Measurements from ENCODE around the gene CHAF1B. TPM values are rescaled to one million over a fixed set of nuclear protein-coding genes. Genes with fewer than 3 reads are reported as not detected.

Gene CHAF1B
- total and polyA plus RNA-seq, 3 donors from 2014 or later = 5.2 to 6.5 (median 6.2) TPM

DNA sequence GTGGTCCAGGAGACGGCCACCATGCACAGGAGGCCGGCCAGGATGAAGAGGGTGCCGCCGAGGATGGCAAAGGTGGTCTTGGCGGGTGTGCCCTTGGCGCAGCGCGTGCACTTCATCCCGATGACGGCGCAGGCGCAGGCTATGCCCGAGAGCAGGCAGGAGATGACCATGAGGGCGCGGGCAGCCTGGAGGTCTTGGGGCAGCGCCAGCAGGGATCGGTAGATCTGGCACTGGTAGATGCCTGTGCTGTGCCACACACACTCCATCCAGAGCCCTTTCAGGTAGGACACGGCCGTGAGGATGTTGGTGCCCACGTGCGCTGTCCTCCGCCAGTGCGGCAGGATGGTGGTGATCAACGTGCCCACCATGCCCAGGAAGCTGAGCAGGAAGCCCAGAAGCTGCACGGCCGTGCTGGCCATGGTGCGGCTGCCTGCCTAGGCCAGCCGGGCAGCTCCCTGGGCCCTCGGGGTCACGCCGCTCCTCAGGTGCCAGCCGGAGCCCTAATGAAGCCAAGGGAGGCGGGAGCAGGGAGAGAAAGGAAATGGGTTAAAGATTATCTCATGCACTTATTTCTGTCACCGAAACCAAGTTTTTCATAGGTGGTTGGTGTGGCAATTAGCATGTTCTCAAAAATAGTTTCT lies 76.2 kb downstream of the CHAF1B start:
- H3K4me1 ChIP-seq = peaks cover 8% of the 10 kb centered on the region
- TF ChIP-seq, protein P1, sequence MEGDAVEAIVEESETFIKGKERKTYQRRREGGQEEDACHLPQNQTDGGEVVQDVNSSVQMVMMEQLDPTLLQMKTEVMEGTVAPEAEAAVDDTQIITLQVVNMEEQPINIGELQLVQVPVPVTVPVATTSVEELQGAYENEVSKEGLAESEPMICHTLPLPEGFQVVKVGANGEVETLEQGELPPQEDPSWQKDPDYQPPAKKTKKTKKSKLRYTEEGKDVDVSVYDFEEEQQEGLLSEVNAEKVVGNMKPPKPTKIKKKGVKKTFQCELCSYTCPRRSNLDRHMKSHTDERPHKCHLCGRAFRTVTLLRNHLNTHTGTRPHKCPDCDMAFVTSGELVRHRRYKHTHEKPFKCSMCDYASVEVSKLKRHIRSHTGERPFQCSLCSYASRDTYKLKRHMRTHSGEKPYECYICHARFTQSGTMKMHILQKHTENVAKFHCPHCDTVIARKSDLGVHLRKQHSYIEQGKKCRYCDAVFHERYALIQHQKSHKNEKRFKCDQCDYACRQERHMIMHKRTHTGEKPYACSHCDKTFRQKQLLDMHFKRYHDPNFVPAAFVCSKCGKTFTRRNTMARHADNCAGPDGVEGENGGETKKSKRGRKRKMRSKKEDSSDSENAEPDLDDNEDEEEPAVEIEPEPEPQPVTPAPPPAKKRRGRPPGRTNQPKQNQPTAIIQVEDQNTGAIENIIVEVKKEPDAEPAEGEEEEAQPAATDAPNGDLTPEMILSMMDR (IDR thresholded peaks at IDR 0.05) = no peak
- TF ChIP-seq POLR2A (IDR thresholded peaks at IDR 0.05) = no peak
- no peaks in the 10 kb centered on the region for H3K27me3 ChIP-seq
- no peak overlapping the region for H3K27ac ChIP-seq
- no peak overlapping the region for H3K4me3 ChIP-seq
- H3K9me3 ChIP-seq = no peaks in the 10 kb centered on the region
- intact Hi-C loops (cut with DNase I; ENCODE audit: low total_unique reads) = no loop called here
- no peaks in the 10 kb centered on the region for H3K36me3 ChIP-seq (ENCODE audit: low read depth, missing control alignments)
- 92 to 98% methylated on average over 27 to 29 of the region's 34 CpGs for WGBS, 2 donors
- DNase-seq = no peak

DNA sequence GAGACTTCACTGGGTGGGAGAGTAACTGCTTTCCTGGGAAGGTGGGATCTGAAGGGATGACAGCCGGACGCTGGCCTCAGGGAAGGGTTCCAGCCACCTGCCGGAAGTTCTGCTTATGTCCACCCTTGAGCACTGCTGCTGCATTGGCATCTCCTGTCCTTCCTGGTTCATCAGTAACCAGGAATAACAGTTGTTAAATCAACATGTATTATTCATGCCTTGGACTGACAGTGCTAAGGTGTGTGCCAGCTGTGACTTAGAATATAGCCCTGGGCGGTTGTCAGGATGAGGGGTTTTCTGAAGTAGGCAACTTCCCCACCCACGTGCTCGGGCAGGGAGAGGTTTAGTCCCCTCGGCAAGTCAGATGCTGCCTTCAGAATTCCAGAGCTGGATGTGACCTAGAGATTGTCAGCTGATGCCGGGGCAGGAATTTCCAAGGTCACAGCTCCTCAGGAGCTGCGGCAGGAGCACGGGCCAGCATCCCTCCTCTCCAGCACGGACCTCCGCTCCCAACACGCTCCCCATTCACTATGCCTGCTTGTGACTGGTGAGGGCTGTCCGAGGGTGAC lies 76.8 kb downstream of the CHAF1B start:
- Histone ChIP-seq H3K4me1 (peaks cover 8% of the 10 kb centered on the region), H3K9me3 (no peaks in the 10 kb centered on the region), H3K27ac (no peak overlapping the region), H3K27me3 (no peaks in the 10 kb centered on the region), H3K4me3 (no peak overlapping the region), H3K36me3 (ENCODE audit: low read depth, missing control alignments) (no peaks in the 10 kb centered on the region)
- DNase-seq = no peak
- TF ChIP-seq POLR2A (IDR thresholded peaks at IDR 0.05) = no peak
- TF ChIP-seq, protein P1 (IDR thresholded peaks at IDR 0.05) = no peak
- 50 to 60% methylated on average over 13 to 14 of the region's 14 CpGs for WGBS, 2 donors
- intact Hi-C loops (cut with DNase I; ENCODE audit: low total_unique reads) = no loop called here

DNA sequence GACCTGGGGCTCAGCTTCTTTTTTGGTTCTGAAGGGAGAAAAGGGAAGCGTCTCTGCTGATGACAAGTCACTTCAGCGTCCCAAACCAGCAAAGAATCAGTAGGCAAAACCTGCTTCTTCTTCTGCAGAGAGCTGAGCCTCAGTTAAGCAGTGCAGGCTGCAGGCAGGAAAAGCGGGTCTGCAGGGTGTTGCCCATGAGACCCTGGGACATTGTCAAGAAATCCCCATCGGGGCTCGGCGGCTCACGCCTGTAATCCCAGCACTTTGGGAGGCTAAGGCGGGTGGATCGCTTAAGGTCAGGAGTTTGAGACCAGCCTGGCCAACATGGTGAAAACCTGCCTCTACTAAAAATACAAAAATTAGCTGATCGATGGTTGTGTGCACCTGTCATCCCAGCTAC lies 78.0 kb downstream of the CHAF1B start:
- WGBS, 2 donors = 90 to 94% methylated on average over 9 to 10 of the region's 10 CpGs

DNA sequence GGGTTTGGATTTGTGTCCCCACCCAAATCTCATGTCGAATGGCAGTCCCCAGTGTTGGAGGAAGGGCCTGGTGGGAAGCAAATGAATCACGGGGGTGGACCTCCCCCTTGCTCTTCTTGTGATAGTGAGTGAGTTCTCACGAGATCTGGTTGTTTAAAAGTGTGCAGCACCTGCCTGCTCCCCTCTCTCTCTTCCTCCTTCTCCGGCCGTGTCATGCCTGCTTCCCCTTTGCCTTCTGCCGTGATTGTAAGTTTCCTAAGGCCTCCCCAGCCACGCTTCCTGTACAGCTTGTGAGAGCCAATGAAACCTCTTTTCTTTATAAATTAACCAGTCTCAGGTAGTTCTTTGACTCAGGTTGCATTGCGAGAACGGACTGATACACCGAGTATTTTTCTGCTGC lies 78.8 kb downstream of the CHAF1B start:
- Histone ChIP-seq H3K36me3 (ENCODE audit: low read depth, missing control alignments) (no peaks in the 10 kb centered on the region), H3K9me3 (no peaks in the 10 kb centered on the region), H3K4me1 (peaks cover 8% of the 10 kb centered on the region), H3K27ac (no peak overlapping the region), H3K27me3 (no peaks in the 10 kb centered on the region), H3K4me3 (no peak overlapping the region)
- TF ChIP-seq, protein P1 (IDR thresholded peaks at IDR 0.05) = no peak
- TF ChIP-seq POLR2A (IDR thresholded peaks at IDR 0.05) = no peak
- 85 to 87% methylated on average over 10 of the region's 10 CpGs for WGBS, 2 donors
- intact Hi-C loops (cut with DNase I; ENCODE audit: low total_unique reads) = no loop called here
- no peak for DNase-seq

More for the DNA sequence above, 78.0 kb downstream of the CHAF1B start:
- intact Hi-C loops (cut with DNase I; ENCODE audit: low total_unique reads) = no loop called here
- Histone ChIP-seq H3K27me3 (no peaks in the 10 kb centered on the region), H3K9me3 (no peaks in the 10 kb centered on the region), H3K4me1 (peaks cover 8% of the 10 kb centered on the region), H3K36me3 (ENCODE audit: low read depth, missing control alignments) (no peaks in the 10 kb centered on the region), H3K27ac (no peak overlapping the region), H3K4me3 (no peak overlapping the region)
- DNase-seq = no peak
- TF ChIP-seq, protein P1 (IDR thresholded peaks at IDR 0.05) = no peak
- TF ChIP-seq POLR2A (IDR thresholded peaks at IDR 0.05) = no peak

DNA sequence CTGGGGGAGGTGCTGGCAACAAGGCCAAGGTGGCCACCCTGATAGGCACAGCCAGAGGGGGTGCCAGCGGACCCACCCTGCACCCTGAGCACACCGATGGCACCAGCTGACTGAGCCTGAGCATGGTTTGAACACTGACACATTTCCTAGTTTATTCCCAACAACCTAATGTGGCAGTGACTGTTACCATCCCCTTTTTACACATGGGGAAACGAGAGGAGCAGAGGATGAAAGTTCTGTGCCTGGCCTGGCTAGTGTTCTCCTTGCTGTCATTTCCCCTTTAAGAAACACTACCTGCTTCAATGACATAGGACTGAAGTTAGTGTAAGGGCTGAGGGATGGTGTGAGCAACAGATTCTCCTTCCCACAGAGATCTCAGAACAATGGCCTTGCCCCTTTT lies 79.4 kb downstream of the CHAF1B start:
- Histone ChIP-seq H3K9me3 (no peaks in the 10 kb centered on the region), H3K36me3 (ENCODE audit: low read depth, missing control alignments) (no peaks in the 10 kb centered on the region), H3K27ac (no peak overlapping the region), H3K4me3 (no peak overlapping the region), H3K27me3 (no peaks in the 10 kb centered on the region), H3K4me1 (peaks cover 8% of the 10 kb centered on the region)
- TF ChIP-seq POLR2A (IDR thresholded peaks at IDR 0.05) = no peak
- TF ChIP-seq, protein P1 (IDR thresholded peaks at IDR 0.05) = no peak
- 96 to 100% methylated on average over 2 to 3 of the region's 3 CpGs for WGBS, 2 donors
- intact Hi-C loops (cut with DNase I; ENCODE audit: low total_unique reads) = no loop called here
- DNase-seq = no peak

Data from testis (tissue), 3 donors.